HG03520 (cell line): ENCODE results near the gene MAD1L1.
"Not testable (repeated sequence)": the region's sequence is repeated elsewhere in the genome, so short reads cannot be mapped to it uniquely, and the experiment has no call there.

Experiments
- ATAC-seq: cut with Tn5 transposase; IDR thresholded peaks from one replicate; pipeline ENCODE4 v1.9.1; 2021; ENCODE audit warnings: mild to moderate bottlenecking, moderate library complexity; ENCODE audit not compliant: unreplicated experiment

MAD1L1 gene

DNA sequence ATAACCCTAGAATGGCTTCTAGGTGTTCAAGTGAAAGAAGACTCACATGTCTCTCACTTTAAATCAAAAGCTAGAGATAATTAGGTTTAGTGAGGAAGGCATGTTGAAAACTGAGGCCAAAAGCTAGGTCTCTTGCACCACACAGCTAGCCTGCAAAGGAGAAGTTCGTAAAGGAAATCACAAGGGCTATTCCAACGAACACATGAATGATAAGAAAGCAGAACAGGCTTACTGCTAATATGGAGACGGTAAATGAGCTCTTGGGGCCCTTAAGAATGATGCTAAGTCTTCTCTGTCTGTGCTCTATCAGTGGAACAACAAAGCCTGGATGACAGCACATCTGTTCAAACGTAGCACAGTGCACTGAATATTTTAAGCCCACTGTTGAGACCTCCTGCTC is 401.3 kb downstream of the MAD1L1 start:
- ATAC-seq: not testable (repeated sequence)

DNA sequence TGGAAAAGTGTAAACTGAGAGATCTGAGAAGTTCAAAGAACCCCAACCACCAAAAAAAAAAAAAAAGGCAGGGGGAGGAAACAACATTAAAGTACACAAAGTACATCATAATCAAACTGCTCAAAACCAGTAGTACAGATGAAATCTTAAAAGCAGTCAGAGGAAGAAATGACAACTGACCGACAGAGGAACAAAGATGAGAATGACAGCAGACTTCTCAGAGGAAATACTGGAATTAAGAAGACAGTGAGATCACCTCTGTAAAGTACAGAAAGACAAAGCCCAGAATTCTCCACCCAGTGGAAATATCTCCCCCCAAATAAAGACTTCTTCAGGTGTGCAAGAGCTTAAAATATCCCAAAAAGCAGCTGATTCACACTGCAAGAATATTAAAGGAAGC is 403.1 kb downstream of the MAD1L1 start:
- not testable (repeated sequence) for ATAC-seq

DNA sequence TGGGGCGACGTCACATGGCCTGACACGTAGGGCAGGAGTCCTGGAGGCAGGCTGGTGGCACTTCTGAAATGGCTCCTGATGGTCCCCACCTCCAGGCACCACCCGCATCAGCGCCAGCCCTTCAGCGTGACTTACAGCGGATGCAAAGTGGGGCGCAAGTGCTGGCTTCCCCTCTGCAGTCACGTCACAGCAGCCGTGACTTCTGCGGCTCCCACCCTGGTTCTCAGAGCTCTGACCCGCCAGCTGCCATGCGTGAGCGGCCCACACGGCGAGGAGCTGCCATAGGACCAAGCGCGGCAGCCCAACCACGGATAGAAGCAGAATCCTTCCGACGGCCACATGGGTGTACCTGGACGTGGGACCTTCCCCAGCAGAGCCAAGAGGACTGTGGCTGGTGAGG is 403.6 kb downstream of the MAD1L1 start:
- no peak for ATAC-seq

DNA sequence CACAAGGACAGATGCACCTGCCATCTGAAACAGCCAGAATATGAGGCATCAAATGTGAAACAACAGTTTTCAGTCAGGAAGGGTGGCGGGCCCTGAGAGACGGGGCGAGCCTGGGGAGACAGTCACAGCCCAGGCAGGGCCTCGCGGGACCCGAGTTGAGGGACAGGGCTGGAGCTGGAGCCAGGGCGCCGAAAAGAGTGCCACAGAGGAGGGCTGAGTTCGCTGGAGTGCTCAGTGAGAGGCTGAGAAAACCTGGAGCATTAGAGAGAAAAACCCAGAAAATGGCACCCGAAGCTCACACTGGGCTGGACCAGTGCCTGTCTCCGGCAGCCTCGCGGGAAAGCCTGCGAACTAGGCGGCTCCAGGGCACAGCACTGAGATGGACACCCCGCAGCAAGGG is 404.6 kb downstream of the MAD1L1 start:
- ATAC-seq: not testable (repeated sequence)

DNA sequence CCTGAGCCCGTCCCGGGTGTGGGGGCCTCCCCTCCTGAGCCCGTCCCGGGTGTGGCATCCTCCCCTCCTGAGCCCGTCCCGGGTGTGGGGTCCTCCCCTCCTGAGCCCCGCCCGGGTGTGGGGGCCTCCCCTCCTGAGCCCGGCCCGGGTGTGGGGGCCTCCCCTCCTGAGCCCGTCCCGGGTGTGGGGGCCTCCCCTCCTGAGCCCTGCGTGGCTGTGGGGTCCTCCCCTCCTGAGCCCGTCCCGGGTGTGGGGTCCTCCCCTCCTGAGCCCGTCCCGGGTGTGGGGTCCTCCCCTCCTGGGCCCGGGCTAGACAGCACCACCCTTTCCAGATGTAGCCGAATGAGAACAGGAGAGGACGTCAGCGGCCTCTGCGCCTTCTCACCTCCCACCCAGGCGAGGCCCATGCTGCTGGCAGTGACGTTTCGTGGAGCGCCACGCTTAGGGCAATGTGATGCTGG is 405.2 kb downstream of the MAD1L1 start:
- ATAC-seq: not testable (repeated sequence)

DNA sequence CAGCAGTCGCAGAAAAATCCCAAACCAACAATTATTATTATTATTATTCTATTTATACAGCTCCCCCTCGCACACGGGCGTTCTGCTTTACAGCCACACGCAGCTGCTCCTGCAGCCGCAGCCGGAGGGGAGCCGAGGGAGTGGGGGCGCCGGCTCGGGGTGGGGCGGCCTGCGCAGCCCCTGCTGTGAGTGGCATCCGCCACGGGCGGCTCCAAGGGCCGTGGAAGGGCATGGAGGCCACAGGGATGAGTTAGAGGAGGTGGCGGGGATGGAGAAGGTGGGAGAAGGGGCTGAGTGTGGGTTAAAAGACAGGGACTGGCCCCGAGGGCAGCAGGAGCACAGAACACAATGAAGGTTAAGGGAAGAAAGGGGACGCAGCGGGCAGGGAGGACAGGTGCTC is 405.8 kb downstream of the MAD1L1 start:
- ATAC-seq: not testable (repeated sequence)

DNA sequence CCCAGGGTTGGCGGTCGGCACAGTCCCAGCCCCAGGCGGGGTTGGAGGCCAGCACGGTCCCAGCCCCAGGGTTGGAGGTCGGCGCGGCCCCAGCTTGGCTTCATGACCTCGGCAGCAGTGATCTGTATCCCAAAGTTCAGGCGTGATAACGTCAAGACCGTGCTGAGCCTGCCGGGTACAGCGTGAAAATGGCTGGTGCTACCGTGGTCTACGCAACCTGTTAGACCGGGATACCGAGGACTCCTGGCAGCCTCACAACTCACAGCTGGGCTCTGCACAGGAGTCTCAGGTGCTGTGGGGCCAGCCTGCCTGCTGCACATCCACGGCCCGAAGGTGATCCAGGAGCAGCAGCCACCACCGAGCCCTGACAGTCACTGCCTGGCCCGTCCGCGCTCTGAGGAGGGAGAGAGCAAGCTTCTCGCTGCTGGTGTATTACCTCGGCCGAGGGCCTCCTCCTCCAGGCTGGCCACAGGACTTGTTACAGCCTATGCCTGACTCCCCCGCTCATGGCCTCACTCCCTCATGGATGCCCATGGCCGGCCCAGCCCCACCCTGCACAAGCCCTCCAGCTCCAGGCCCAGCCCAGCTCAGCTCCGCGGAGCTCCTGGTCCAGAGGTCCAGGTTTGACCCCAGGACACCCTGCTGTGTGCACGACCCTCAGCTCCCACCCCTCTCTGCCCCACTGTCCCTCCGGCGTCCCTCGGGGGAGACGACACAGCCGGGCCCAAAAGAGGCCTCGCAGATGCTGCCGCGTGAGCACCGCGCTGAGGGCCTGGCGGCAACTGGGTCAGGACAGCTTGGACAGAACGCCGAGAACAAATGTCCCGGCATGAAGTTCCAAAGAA is 406.6 kb downstream of the MAD1L1 start:
- no peak for ATAC-seq

DNA sequence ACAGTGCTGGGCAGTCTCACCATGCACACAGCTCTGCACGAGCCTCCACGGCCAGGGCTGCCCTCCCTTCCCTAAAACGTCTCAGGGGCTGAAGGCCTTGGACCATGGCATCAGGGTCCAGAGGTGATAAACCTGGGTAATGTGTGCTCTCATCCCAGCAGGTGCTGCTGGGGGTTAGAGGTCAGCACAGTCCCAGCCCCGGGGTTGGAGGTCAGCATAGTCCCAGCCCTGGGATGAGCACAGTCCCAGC is 407.2 kb downstream of the MAD1L1 start:
- not testable (repeated sequence) for ATAC-seq

DNA sequence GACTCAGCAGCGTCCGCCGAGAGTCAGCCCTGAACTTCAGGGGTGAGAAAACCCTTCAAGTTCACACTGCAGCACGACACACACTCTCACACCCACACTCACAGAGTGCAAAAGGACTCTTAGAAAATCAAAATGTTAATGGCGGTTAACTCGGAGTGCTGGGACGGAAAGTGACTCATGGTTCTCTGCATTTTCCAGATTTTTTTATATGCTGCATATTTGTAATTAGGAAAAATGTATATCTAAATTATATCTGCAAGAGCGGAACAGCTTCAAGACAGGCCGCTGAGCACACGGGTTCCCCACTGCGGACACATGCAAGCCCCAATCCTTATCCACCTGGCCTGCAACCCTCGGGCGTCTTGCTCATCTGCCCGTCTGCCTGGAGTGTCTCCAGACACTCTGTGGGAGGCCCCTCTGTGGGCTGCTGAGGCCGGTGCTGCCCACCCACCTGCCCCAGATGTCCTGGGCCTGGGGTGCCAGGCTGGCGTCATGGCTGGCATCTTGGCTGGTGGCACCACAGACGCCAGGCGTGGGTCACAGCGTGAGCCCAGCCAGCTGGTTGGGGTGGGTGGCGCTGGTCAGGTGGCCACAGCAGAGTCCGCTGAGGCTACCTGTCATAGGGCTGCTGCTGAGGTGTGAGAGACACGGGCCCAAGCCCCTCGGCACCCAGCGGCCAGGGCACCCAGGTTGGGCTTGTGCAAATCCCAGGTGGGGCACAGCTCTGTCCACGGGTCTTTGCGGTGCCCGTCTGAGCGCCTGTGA is 407.7 kb downstream of the MAD1L1 start:
- not testable (repeated sequence) for ATAC-seq

DNA sequence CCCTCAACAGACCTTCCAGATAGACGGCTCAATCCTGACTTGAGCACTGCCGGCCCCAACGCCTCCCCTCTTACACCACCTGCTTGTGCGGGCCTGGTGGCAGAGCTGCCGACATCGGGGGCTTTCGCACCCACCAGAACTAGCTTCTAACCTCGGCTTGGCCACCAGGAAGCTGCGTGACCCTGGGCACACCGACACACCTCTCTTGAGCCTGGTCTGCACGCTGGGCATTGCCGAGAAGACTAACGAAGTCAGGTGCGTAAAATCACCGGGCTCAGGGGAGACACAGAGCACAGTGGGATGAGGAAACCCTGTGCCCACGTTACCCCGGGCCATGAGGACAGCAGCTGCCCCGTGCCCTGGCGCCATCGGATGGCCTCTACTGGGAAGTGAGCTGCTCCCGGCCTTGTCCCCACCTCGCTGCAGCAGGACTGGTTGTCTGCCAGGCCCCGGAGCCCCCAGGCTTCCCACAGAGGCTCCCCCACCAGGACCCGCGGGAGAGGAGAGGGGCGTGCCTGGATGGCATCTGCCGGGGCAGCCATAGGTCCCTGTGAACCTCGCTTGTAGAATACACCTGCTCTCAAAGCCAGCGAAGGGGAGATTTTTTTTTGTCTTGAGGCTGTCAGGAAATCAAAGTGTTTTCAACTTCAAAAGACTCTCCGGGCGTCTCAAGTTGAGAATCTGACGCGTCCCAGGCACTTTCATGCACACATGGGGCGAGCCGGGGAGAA is 408.4 kb downstream of the MAD1L1 start:
- not testable (repeated sequence) for ATAC-seq

DNA sequence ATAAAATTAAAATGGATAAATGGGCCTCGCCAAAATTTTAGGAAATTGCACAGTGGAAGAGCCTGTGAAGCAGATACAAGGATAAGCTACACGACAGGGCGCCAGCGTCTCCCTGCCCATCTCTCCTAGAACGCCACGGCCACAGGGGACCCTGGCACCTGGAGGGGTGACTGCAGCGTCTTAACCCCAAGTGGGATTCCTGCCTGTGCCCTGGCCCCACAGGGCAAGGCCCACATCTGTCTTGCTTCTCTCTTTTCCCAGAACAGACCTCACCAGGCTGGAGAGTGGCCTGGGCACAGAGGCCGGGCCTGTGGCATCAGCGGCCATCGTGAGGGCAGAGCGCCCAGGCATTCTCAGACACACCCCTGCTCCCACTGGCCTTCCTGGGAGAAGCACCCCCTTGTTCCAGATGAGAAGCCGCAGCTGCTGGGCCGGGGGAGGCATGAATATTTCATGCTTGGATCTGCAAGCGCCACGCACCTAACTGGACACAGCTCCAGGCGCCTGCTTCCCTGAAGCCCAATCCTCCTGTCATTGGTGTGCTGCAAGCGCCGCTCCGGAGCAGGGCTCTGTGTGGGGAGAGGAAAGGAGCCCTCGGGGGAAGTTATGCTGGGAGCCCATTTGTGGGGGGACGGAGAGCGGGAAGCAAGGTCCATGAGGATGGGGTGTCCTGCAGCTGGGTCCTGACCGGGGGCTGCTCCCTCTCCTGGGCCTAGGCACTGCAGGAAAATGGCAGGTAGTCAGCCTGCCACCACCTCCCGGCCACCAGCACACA is 409.2 kb downstream of the MAD1L1 start:
- no peak for ATAC-seq

DNA sequence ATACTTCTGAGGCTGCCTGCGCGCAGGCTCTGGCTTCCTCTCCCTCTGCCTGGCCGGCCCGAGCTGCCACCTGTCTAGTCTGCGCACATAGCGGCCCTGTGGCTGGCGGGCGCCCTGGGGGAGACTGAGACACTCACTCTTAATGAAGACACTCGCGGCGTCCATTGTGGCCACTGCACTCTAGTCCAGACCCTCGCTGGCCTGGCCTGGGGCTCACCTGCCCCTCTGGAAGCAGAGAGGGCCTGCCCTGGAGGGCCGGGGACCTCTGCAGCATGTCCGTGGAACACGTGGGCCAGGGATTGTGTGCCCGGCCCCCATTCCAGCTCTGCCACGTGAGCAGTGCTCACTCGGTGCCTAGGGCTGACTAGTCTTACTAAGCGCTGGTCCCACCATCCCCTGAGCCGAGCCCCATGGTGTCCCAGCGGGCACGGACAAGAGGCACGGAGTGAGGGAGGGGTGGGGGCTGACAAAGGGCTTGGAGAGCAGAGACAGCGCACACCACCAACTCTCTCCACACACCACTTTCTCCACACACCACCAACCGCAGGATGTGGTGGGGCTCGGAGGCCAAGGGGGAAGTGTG is 413.4 kb downstream of the MAD1L1 start:
- no peak for ATAC-seq

DNA sequence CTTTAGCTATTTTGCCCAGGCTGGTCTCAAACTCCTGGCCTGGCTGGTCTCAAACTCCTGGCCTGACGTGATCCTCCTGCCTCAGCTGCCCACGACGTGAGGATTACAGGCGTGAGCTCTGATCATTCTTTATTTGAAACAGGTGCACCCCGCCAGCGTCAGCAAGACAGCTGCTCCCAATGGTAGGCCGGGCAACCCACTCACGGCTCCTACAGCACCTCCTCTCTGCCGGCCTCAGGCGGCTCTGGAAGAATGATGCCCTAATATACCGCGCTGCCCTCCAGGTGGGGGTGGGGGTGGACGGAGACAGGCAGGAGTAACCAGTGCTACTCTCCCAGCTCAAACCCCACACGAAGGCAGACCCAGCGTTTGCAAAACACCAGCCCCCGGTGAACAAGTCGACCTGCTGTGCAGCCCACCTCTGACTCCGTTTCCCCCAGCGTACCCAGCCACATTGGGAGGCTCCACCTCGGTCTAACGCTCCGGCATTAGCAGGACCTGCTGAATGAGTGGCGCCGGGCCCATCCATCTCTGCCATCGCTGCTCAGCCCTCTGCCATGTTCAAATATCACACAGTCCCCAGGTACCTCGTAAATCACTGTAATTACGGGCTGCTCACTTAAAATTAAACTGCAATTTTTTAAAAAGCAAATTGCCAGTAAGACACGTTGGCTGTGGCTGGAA is 414.0 kb downstream of the MAD1L1 start:
- ATAC-seq: no peak

DNA sequence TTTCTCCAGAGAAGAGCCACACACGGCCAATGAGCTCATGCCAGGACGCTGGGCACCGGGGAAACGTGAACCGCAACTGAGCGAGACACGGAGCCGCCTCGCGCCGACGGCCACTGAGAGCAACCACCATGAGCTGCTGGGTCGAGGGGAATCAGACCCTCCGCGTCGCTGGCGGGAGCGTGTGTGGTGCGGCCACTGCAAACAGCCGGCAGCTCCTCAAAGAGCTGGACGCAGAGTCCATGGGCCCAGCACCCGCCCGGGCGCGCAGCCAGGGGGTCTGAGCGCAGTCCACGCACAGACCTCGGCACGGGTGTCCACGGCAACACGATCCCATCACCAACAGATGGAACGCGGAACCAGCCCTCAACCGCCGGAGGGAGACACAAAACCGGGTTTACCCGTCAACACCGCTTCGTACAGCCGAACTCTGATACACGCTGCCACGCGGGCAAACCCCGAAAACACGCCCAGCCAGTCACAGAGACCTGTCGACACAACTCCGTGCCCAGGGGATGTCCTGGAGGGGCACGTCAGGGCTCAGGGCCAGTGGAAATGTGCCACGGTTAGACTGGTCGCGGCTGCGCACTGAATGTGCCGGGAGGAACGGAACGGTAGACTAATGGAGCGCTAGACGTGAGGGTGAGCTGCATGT is 415.6 kb downstream of the MAD1L1 start:
- ATAC-seq: no peak

DNA sequence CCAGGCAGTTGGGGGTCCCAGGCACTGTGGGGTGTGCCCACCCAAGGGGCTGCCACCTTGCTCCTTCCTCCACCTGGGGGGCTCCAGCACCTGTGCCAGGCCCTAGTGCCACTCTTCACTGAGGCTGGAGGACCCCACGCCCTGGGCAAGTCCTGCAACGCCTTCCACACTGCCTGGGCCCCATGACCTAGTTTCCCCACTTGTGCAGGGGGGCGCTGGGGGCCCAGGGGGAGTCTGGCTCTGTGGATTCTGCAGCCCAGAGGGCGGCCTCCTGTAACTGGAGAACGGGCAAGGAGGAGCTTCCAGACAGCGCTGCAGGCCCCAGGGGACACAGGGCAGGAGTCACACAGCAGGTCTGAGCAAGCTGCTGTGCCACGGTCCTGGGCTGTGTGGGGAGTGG is 416.3 kb downstream of the MAD1L1 start:
- ATAC-seq: not testable (repeated sequence)

DNA sequence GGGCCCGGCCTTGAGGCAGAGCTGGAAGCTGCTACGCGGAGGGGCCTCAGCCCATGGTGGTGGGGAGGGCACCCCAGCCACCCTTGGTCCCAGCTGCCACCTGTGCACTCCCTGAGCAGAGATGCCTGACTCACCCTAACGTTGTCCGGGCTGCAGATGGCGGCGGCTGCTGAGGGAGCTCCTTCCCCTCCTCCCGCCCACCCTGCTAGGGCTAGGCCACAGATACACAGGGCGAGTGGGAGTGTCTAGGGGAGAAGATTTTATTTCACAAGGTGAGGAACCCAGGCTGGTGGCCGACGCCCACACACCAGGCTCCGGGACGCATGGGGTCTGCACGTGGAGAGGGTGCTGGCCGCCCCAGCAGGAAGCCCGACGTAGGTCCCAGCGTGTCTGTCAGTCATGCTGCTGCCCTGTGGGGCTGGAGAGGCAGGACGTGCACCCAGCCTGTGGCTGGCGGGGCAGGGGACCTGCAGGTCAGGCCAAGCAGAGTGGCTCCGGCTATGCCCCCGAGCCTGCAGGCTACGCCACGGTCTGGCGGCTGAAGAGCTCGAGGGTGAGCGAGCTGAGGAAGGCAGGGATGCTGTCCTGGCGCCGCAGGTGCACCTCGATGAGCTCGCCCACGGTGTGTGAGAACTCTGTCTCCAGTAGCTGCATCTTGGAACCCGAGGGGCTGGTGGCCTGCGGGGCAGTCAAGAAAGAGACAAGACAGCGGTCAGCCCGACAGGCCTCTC is 417.0 kb downstream of the MAD1L1 start:
- not testable (repeated sequence) for ATAC-seq

DNA sequence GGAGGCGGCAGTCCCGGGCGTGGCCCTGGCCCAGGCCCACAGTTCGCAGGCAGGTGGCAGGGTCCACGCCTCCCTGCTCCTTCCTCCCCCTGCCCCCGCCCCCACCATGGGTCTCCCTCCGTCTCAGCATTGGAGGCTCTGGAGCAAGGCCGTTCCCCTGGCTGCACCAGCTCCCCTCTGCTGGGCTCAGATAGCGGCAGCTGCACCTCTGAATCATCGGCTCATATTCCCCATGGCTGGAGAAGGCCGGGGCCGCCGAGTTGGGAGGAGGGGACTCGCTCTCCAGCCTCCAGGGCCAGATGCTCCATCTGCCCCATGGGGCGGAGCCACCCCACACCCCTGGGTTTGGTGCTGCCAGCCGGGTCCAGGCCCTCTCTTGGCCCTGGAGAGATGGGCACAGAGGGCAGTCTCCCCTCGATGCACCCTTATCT is 417.7 kb downstream of the MAD1L1 start:
- no peak for ATAC-seq

DNA sequence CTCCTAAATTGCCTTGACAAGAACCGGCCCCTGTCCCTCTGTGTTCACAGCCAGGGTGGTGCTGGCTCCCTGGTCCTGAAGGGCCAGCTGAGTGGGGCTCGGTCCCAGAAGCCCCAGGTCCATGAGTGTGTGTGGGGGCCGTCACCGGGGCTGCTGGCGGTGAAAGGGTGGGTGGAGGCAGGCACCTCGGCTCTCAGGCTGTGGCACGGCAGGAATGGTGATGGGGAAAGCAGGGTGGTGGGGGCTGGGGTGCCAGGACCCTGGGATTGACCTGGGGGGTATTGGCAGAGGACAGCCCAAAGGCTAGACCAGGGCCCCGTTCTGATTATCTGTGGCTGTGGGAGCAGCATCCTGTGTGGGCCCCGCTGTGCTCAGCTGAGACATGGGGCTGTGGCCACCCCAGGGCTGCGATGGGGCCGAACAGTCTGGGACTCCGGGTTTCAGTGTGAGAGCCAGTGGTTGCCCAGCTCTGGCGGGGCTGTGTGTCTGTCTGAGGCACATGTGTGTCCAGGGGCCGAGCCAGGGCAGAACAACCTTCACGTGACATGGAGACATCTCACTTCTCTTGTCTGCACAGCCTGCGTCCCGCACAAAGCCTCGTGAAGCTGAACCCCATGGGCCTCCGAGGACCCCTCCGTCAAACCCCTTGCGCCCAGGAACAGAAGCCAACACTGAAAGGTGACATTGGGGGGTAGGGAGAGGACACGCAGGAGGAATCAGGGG is 418.5 kb downstream of the MAD1L1 start:
- no peak for ATAC-seq
